ENCODE results near the gene CKAP5.

CKAP5 gene

DNA sequence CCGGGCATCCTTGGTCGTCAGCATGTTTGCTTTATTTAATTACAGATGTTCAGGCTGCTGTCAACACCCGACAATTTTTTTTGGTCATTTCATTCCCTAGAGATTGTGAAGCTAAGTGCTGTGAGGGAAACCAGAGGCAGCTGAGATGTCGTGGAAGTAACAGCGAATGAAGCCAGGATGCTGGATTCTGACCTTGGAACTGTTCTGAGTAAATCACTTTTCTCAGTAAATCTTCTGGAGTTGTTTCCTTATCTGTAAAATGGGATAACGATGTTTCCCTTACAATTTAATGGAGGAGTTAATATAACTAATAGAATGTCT lies 390 bp upstream of the CKAP5 start:
- Histone ChIP-seq H3K4me3 (ENCODE audit: low read depth, low read length) (peak overlapping the region; percentile 84), H3K4me1 (ENCODE audit: control insufficient read depth, insufficient read depth, low read length) (no peaks in the 10 kb centered on the region), H3K27ac (ENCODE audit: extremely low read depth, low read depth, low read length) (no peak overlapping the region), H3K36me3 (ENCODE audit: control insufficient read depth in 2 of 2, insufficient read depth in 1 of 2, low read length in 2 of 2) (peaks cover 0 to 11% of the 10 kb centered on the region in 2 experiments; a peak in 2 of 3 replicates), H3K9me3 (ENCODE audit: control insufficient read depth, insufficient read depth, low read depth, low read length) (no peaks in the 10 kb centered on the region)
- TF ChIP-seq, protein P1, sequence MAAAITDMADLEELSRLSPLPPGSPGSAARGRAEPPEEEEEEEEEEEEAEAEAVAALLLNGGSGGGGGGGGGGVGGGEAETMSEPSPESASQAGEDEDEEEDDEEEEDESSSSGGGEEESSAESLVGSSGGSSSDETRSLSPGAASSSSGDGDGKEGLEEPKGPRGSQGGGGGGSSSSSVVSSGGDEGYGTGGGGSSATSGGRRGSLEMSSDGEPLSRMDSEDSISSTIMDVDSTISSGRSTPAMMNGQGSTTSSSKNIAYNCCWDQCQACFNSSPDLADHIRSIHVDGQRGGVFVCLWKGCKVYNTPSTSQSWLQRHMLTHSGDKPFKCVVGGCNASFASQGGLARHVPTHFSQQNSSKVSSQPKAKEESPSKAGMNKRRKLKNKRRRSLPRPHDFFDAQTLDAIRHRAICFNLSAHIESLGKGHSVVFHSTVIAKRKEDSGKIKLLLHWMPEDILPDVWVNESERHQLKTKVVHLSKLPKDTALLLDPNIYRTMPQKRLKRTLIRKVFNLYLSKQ (tag by site-specific recombination; IDR thresholded peaks at IDR 0.05; ENCODE audit: borderline replicate concordance), result no peak
- TF ChIP-seq ZNF366 (tag by site-specific recombination; conservative IDR thresholded peaks at IDR 0.05) (no peak), ZFP41 (tag by site-specific recombination; IDR thresholded peaks at IDR 0.05; ENCODE audit: borderline replicate concordance) (no peak), ZNF214 (tag by site-specific recombination; IDR thresholded peaks at IDR 0.05; ENCODE audit: borderline replicate concordance) (no peak), ZNF174 (tag by site-specific recombination; IDR thresholded peaks at IDR 0.05) (no peak), ZNF624 (tag by site-specific recombination; IDR thresholded peaks at IDR 0.05) (no peak), ZNF837 (tag by site-specific recombination; IDR thresholded peaks at IDR 0.05) (no peak), ZBTB8A (tag by site-specific recombination; IDR thresholded peaks at IDR 0.05) (no peak), ZFHX2 (tag by site-specific recombination; conservative IDR thresholded peaks at IDR 0.05) (no peak)
- TF ChIP-seq, protein P2, sequence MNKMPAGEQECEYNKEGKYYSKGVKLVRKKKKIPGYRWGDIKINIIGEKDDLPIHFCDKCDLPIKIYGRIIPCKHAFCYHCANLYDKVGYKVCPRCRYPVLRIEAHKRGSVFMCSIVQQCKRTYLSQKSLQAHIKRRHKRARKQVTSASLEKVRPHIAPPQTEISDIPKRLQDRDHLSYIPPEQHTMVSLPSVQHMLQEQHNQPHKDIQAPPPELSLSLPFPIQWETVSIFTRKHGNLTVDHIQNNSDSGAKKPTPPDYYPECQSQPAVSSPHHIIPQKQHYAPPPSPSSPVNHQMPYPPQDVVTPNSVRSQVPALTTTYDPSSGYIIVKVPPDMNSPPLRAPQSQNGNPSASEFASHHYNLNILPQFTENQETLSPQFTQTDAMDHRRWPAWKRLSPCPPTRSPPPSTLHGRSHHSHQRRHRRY (tag by site-specific recombination; IDR thresholded peaks at IDR 0.05), result no peak
- TF ChIP-seq, protein P3, sequence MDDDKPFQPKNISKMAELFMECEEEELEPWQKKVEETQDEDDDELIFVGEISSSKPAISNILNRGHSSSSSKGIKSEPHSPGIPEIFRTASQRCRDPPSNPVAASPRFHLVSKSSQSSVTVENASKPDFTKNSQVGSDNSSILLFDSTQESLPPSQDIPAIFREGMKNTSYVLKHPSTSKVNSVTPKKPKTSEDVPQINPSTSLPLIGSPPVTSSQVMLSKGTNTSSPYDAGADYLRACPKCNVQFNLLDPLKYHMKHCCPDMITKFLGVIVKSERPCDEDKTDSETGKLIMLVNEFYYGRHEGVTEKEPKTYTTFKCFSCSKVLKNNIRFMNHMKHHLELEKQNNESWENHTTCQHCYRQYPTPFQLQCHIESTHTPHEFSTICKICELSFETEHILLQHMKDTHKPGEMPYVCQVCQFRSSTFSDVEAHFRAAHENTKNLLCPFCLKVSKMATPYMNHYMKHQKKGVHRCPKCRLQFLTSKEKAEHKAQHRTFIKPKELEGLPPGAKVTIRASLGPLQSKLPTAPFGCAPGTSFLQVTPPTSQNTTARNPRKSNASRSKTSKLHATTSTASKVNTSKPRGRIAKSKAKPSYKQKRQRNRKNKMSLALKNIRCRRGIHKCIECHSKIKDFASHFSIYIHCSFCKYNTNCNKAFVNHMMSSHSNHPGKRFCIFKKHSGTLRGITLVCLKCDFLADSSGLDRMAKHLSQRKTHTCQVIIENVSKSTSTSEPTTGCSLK (tag by site-specific recombination; IDR thresholded peaks at IDR 0.05), result no peak
- TF ChIP-seq, protein P4, sequence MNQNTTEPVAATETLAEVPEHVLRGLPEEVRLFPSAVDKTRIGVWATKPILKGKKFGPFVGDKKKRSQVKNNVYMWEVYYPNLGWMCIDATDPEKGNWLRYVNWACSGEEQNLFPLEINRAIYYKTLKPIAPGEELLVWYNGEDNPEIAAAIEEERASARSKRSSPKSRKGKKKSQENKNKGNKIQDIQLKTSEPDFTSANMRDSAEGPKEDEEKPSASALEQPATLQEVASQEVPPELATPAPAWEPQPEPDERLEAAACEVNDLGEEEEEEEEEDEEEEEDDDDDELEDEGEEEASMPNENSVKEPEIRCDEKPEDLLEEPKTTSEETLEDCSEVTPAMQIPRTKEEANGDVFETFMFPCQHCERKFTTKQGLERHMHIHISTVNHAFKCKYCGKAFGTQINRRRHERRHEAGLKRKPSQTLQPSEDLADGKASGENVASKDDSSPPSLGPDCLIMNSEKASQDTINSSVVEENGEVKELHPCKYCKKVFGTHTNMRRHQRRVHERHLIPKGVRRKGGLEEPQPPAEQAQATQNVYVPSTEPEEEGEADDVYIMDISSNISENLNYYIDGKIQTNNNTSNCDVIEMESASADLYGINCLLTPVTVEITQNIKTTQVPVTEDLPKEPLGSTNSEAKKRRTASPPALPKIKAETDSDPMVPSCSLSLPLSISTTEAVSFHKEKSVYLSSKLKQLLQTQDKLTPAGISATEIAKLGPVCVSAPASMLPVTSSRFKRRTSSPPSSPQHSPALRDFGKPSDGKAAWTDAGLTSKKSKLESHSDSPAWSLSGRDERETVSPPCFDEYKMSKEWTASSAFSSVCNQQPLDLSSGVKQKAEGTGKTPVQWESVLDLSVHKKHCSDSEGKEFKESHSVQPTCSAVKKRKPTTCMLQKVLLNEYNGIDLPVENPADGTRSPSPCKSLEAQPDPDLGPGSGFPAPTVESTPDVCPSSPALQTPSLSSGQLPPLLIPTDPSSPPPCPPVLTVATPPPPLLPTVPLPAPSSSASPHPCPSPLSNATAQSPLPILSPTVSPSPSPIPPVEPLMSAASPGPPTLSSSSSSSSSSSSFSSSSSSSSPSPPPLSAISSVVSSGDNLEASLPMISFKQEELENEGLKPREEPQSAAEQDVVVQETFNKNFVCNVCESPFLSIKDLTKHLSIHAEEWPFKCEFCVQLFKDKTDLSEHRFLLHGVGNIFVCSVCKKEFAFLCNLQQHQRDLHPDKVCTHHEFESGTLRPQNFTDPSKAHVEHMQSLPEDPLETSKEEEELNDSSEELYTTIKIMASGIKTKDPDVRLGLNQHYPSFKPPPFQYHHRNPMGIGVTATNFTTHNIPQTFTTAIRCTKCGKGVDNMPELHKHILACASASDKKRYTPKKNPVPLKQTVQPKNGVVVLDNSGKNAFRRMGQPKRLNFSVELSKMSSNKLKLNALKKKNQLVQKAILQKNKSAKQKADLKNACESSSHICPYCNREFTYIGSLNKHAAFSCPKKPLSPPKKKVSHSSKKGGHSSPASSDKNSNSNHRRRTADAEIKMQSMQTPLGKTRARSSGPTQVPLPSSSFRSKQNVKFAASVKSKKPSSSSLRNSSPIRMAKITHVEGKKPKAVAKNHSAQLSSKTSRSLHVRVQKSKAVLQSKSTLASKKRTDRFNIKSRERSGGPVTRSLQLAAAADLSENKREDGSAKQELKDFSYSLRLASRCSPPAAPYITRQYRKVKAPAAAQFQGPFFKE (tag by site-specific recombination; IDR thresholded peaks at IDR 0.05; ENCODE audit: borderline replicate concordance), result no peak
- TF ChIP-seq, protein P5, sequence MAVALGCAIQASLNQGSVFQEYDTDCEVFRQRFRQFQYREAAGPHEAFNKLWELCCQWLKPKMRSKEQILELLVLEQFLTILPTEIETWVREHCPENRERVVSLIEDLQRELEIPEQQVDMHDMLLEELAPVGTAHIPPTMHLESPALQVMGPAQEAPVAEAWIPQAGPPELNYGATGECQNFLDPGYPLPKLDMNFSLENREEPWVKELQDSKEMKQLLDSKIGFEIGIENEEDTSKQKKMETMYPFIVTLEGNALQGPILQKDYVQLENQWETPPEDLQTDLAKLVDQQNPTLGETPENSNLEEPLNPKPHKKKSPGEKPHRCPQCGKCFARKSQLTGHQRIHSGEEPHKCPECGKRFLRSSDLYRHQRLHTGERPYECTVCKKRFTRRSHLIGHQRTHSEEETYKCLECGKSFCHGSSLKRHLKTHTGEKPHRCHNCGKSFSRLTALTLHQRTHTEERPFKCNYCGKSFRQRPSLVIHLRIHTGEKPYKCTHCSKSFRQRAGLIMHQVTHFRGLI (tag by site-specific recombination; IDR thresholded peaks at IDR 0.05), result no peak
- ChIA-PET CTCF (interaction anchor here (1.1 kb wide), 1 partner anchor 37 kb away, joined by 3 read pairs; no protein-coding TSS in a partner anchor), POLR2A (interaction anchor here (1.1 to 2.1 kb wide), 2 partner anchors 18 to 20 kb away, joined by 4 to 9 read pairs; no protein-coding TSS in a partner anchor)

Measured in HEK293 (cell line).